ENCODE data around the gene TECTB. TPM values are rescaled to one million over a fixed set of nuclear protein-coding genes. Genes with fewer than 3 reads are reported as not detected.

TECTB gene
- total RNA-seq, 4 donors from 2014 or later = not detected

DNA sequence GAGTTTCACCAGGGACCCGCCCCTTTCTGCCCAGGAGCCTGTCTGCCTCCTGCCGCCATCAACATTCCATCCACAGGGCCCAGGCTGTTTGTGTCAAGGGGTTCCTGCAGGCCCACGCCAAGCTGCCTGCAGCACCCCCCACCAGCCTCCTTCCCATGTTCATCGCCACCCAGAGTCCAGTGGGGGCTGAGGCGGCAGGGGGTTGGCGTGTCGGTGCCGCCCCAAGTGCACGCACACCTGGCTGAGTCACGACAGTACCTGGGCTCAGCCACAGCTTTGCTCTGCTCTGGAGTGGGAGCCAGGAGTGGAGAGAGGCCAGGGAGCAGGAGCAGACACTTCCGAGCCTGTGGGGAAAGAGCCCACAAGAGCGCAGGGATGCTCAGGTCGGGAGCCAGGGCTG is 42.8 kb upstream of the TECTB start:
- H3K9me3 ChIP-seq = peaks cover 0 to 24% (median 10%) of the 10 kb centered on the region in 3 donors
- H3K36me3 ChIP-seq = no peaks in the 10 kb centered on the region
- WGBS, 2 donors = 100% methylated on average over 1 of the region's 13 CpGs; no CpG with 5 or more reads in 1 of the 2 donors
- no peak overlapping the region for H3K27ac ChIP-seq
- no peaks in the 10 kb centered on the region for H3K27me3 ChIP-seq
- no peak for DNase-seq
- intact Hi-C loops (cut with DNase I) = no loop called here
- no peaks in the 10 kb centered on the region for H3K4me1 ChIP-seq
- no peak for TF ChIP-seq POLR2A (IDR thresholded peaks at IDR 0.05)
- TF ChIP-seq, protein P1, sequence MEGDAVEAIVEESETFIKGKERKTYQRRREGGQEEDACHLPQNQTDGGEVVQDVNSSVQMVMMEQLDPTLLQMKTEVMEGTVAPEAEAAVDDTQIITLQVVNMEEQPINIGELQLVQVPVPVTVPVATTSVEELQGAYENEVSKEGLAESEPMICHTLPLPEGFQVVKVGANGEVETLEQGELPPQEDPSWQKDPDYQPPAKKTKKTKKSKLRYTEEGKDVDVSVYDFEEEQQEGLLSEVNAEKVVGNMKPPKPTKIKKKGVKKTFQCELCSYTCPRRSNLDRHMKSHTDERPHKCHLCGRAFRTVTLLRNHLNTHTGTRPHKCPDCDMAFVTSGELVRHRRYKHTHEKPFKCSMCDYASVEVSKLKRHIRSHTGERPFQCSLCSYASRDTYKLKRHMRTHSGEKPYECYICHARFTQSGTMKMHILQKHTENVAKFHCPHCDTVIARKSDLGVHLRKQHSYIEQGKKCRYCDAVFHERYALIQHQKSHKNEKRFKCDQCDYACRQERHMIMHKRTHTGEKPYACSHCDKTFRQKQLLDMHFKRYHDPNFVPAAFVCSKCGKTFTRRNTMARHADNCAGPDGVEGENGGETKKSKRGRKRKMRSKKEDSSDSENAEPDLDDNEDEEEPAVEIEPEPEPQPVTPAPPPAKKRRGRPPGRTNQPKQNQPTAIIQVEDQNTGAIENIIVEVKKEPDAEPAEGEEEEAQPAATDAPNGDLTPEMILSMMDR (IDR thresholded peaks at IDR 0.05) = no peak
- H3K4me3 ChIP-seq = no peak overlapping the region

DNA sequence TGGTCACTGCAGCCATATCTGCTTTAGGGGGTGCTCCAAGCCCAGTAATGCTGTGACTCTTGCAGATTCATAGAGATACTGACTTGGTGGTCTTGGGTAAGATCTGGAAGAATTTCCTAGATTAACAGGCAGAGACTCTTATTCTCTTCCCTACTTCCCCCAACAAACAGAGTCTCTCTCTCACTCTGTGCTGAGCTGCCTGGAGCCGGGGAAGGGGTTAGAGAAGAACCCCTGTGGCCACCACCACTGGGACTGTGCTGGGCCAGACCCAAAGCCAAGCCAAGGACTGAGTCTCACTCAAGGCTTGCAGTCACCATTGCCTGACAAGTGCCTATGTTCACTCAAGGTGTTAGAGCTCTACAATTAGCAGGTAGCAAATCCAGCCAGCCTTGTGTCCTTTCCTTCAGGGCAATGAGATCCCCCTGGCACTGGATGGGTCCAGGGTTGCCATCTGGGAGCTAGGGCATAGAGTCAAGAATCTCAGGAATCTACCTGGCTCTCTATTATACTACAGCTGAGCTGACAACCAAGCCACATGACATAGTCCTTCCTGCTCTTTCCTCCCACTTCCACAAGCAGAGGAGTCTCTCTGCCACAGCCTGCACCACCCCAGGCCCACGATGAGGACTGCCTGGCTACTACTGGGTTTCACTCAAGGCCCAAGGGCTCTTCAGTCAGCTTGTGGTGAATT is 41.4 kb upstream of the TECTB start:
- Histone ChIP-seq H3K27ac (no peak overlapping the region), H3K36me3 (no peaks in the 10 kb centered on the region), H3K9me3 (peaks cover 0 to 24% (median 10%) of the 10 kb centered on the region in 3 donors), H3K4me1 (no peaks in the 10 kb centered on the region), H3K4me3 (no peak overlapping the region), H3K27me3 (no peaks in the 10 kb centered on the region)
- 11 to 40% methylated on average over 1 of the region's 2 CpGs for WGBS, 2 donors
- intact Hi-C loops (cut with DNase I) = no loop called here
- TF ChIP-seq, protein P1 (IDR thresholded peaks at IDR 0.05) = no peak
- no peak for TF ChIP-seq POLR2A (IDR thresholded peaks at IDR 0.05)
- DNase-seq = no peak

DNA sequence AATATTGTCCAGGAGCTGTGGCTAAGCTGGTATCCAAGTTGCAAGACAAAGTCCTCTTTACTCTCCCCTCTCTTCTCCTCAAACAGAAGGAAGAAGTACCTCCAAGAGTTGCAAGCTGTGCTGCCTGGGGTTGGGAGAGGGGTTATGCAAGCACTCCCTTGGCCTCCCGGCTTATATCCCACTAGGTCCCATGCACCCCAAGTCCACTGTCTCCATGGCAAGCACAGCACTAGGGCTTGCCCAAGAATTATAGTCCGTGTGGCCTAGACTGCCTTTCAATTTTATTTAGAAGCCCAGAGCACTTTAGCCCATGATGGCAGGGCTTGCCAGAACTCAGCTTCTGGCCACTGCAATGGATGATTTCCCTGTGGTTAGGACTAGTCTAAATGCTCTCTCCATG is 40.4 kb upstream of the TECTB start:
- WGBS, 2 donors = 80% methylated on average over 1 of the region's 2 CpGs; no CpG with 5 or more reads in 1 of the 2 donors
- Histone ChIP-seq H3K27ac (no peak overlapping the region), H3K4me1 (no peaks in the 10 kb centered on the region), H3K4me3 (no peak overlapping the region), H3K9me3 (peaks cover 0 to 23% (median 10%) of the 10 kb centered on the region in 3 donors), H3K36me3 (no peaks in the 10 kb centered on the region), H3K27me3 (no peaks in the 10 kb centered on the region)
- no peak for TF ChIP-seq POLR2A (IDR thresholded peaks at IDR 0.05)
- TF ChIP-seq, protein P1 (IDR thresholded peaks at IDR 0.05) = no peak
- no peak for DNase-seq
- intact Hi-C loops (cut with DNase I) = no loop called here

DNA sequence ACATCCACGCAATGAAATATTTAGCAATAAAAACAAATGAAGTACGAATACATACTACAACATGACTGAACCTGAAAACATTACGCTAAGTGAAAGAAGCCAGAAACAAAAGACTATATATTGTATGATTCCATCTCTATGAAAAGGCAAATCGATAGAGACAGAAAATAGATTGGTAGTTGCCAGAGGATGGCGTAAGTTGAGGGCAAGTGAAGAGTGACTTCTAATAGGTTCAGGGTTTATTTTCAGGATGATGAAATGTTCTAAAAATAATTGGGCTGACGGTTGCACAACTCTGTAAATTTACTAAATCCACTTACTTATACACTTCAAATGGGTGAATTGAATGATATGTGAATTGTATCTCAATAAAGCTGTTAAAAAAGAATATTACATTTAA is 39.5 kb upstream of the TECTB start:
- DNase-seq = no peak
- 80 to 83% methylated on average over 6 of the region's 6 CpGs for WGBS, 2 donors
- intact Hi-C loops (cut with DNase I) = no loop called here
- Histone ChIP-seq H3K27me3 (no peaks in the 10 kb centered on the region), H3K36me3 (no peaks in the 10 kb centered on the region), H3K9me3 (peaks cover 0 to 21% (median 13%) of the 10 kb centered on the region in 3 donors), H3K4me1 (no peaks in the 10 kb centered on the region), H3K27ac (no peak overlapping the region), H3K4me3 (no peak overlapping the region)
- no peak for TF ChIP-seq POLR2A (IDR thresholded peaks at IDR 0.05)
- TF ChIP-seq, protein P1 (IDR thresholded peaks at IDR 0.05) = no peak

DNA sequence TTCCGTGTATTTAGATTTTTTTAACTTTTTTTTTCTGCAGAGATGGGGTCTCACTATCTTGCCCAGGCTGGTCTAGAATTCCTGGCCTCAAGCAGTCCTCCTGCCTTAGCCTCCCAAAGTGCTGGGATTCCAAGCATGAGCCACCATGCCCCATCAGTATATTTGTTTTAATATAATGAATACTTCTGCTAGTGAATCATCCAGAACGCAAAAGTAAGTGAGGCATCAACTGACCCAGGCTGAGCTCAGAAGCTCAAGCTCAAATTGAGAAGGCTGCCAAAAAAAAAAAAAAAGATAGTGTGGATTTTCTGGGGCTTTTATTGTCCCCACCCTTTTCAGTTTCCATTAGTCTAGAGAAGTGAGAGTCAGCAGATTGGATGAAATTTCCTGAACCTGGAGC is 39.0 kb upstream of the TECTB start:
- intact Hi-C loops (cut with DNase I) = no loop called here
- TF ChIP-seq POLR2A (IDR thresholded peaks at IDR 0.05) = no peak
- TF ChIP-seq, protein P1 (IDR thresholded peaks at IDR 0.05) = no peak
- WGBS, 2 donors = 76 to 87% methylated on average over 2 of the region's 2 CpGs

More for the DNA sequence above, 39.0 kb upstream of the TECTB start:
- peaks cover 0 to 25% (median 16%) of the 10 kb centered on the region in 3 donors for H3K9me3 ChIP-seq
- H3K27me3 ChIP-seq = no peaks in the 10 kb centered on the region
- DNase-seq = no peak
- H3K27ac ChIP-seq = no peak overlapping the region
- no peaks in the 10 kb centered on the region for H3K36me3 ChIP-seq
- H3K4me3 ChIP-seq = no peak overlapping the region
- H3K4me1 ChIP-seq = no peaks in the 10 kb centered on the region

Measured in esophagus squamous epithelium (tissue), 5 donors.